Measurements from ENCODE around the gene CCL16. TPM values are rescaled to one million over a fixed set of nuclear protein-coding genes. Genes with fewer than 3 reads are reported as not detected.

Gene CCL16
- total RNA-seq: not detected in 2 replicates

GRCh38 chr17:35981246-35981645, at the start of gene CCL16:
CCL16 (minus strand) TSS chr17:35981497; CDS start chr17:35981420, 77 bp downstream.

DNA sequence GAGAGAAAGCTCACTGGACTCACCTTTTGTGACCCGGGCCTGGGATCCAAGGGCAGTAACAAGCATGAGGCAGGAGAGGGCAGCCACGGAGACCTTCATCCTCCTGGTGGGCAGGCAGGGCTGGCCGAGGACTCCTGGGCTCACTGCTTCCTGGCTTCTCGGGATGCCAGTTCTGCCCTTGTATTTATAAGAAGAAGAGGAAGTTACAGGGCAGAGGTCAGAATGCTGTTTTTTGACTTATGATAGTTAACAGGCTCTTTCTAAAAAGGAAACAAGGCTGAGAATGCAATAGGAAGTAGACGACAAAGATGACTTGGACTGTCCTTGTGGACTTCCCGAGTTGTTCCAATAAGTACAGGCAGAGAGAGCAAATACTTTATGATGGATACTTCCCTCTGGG, 36.5 kb upstream of the CCL16 start, which contains the start of gene CCL23:
CCL23 (minus strand) TSS at position 174 of the 400 bp plus-strand sequence; CDS start at position 99, 75 bp downstream.

DNA sequence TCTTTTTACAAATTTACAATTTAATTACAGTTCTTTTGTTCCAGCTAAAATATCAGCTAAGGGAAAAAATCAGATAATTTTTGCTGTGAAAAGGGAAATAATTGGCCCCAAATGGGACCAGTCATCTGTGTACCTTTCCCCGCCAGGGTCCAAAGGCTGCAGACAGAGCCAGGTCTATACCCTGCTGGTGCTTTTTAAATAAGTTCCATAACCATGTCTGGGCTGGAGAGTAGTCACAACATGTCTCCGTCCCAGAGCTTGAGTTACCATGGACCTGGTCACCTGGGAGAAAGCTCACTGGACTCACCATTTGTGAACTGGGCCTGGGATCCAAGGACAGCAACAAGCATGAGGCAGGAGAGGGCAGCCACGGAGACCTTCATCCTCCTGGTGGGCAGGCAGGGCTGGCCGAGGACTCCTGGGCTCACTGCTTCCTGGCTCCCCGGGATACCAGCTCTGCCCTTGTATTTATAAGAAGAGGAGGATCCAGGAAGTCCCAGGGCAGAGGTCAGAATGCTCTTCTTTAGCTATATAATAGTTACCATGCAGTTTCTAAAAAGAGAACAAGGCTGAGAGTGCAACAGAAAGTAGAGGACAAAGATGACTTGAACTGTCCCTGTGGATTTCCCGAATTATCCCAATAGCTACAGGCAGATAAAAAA, 19.9 kb upstream of the CCL16 start, which contains the start of gene CCL15:
CCL15 (minus strand) TSS at position 444 of the 662 bp plus-strand sequence; CDS start at position 383, 61 bp downstream.

GRCh38 chr17:35986643-35987042, 5.3 kb upstream of the CCL16 start, which contains the start of gene CCL14:
CCL14 (minus strand) TSS chr17:35986729; CDS start chr17:35986649, 80 bp downstream.

GRCh38 chr17:35943537-35943936, 37.8 kb downstream of the CCL16 start, which contains the start of gene LYZL6:
LYZL6 (minus strand) TSS chr17:35943713; CDS start chr17:35939356, 4,357 bp downstream.

DNA sequence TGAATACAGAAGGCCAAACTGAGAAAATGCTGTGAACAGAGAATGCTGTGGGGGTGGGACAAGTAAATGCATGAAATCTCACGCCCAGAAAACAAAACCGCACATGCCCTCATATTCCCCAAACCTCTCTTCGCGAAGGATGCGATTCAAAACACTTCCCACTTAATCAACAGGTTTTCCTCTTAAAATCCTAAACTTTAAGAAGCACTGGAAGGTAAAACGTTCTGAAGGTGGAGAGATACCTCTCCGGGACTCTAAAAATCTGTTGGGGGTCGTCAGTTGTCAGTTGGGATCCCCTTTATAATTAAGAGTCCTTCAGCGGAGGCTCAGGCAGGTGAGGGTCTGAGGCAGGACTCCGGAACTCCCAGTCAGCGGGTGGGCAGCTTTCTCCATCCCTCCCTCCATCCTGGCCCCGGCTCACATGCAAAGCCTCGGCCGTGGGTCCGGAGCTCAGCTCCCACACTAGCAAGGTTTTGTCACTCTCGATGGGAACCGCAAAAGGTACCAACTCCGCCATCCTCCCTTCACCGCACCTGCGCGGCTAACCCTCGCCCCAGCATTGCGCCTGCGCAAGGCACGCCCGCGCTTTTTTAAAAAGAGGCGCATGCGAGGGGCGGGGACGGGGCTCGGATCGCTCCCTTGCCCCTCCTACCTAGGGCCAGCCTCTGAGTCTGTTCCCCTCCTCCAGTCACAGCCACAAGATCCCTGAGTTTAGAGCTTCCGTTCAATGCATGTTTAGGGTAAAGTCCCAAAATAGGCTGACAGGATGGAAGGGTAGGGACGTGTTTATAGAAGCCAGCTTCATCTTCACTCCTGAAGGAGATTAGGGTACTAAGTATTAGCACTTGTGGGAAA, 50.9 kb downstream of the CCL16 start, which contains the start of gene RDM1:
RDM1 (minus strand) TSS at position 563 of the 855 bp plus-strand sequence; CDS start at position 517, 46 bp downstream.

Other genes with a start within 250 kb of the CCL16 start
- under 0.01 and 0.20 TPM in 2 replicates for gene RASL10B, start 249.9 kb downstream of the CCL16 start, total RNA-seq
- gene GAS2L2, start 228.3 kb downstream of the CCL16 start, total RNA-seq: not detected in 2 replicates
- gene C17orf50, start 220.6 kb downstream of the CCL16 start, total RNA-seq: not detected in 2 replicates
- 0.37 and 0.39 TPM in 2 replicates for gene MMP28, start 185.9 kb downstream of the CCL16 start, total RNA-seq
- 39.7 and 61.2 TPM in 2 replicates for gene TAF15, start 172.0 kb downstream of the CCL16 start, total RNA-seq
- gene HEATR9, start 112.6 kb downstream of the CCL16 start, total RNA-seq: not detected in 2 replicates
- not detected in 2 replicates for gene CCL5, start 101.1 kb downstream of the CCL16 start, total RNA-seq
- gene RDM1, start 50.7 kb downstream of the CCL16 start, total RNA-seq: 0.37 TPM in 1 of 2 replicates, not detected in the other
- not detected in 2 replicates for gene LYZL6, start 37.8 kb downstream of the CCL16 start, total RNA-seq
- gene CCL14, start 5.2 kb upstream of the CCL16 start, total RNA-seq: not detected in 2 replicates
- not detected in 2 replicates for gene CCL15, start 20.1 kb upstream of the CCL16 start, total RNA-seq
- not detected in 2 replicates for gene CCL23, start 36.5 kb upstream of the CCL16 start, total RNA-seq
- gene CCL18, start 82.8 kb upstream of the CCL16 start, total RNA-seq: not detected in 2 replicates
- not detected in 2 replicates for gene CCL3, start 108.6 kb upstream of the CCL16 start, total RNA-seq
- gene CCL4, start 122.3 kb upstream of the CCL16 start, total RNA-seq: not detected in 2 replicates
- 0.37 and 0.59 TPM in 2 replicates for gene TBC1D3B, start 195.1 kb upstream of the CCL16 start, total RNA-seq
- gene CCL3L1, start 215.3 kb upstream of the CCL16 start, total RNA-seq: not detected in 2 replicates
- 0.37 TPM in 1 of 2 replicates, not detected in the other for gene CCL4L2, start 229.6 kb upstream of the CCL16 start, total RNA-seq